Activated CD4-positive, alpha-beta memory T cell treated with anti-CD3 and anti-CD28 coated beads, Interleukin-2, amount 10 ng/mL, durations not matched to agents 7 days and 5 days (primary cell): ENCODE data around the gene LRRFIP2. TPM values are rescaled to one million over a fixed set of nuclear protein-coding genes. Genes with fewer than 3 reads are reported as not detected.

ENCODE experiments used
- CTCF ChIA-PET: fragments of 350-600 bp; sonication (Branson Sonifier 250); formaldehyde crosslinking; loops from one replicate; lab custom pipeline; 2021; ENCODE audit warnings: antibody characterized with exemption, inconsistent platforms; lab: Charles Lee
- POLR2A ChIA-PET: fragments of 350-600 bp; sonication (Branson Sonifier 250); formaldehyde crosslinking; loops from one replicate; lab custom pipeline; 2021; ENCODE audit warnings: antibody characterized with exemption; lab: Charles Lee
- DNase-seq: peaks from one replicate; pipeline ENCODE4 v3.0.0-alpha.2; 2020
- H3K27ac Mint-ChIP-seq: one replicate; pipeline ENCODE4 v1.8.0; 2021; ENCODE audit warnings: mild to moderate bottlenecking, mixed read lengths
- H3K27me3 Mint-ChIP-seq: one replicate; pipeline ENCODE4 v1.8.0; 2021; ENCODE audit warnings: mixed read lengths
- H3K36me3 Mint-ChIP-seq: one replicate; pipeline ENCODE4 v1.8.0; 2021; ENCODE audit warnings: low read depth, mixed read lengths
- H3K4me1 Mint-ChIP-seq: one replicate; pipeline ENCODE4 v1.8.0; 2021; ENCODE audit warnings: mixed read lengths
- H3K4me3 Mint-ChIP-seq: one replicate; pipeline ENCODE4 v1.8.0; 2021; ENCODE audit warnings: mild to moderate bottlenecking, mixed read lengths
- H3K9me3 Mint-ChIP-seq: one replicate; pipeline ENCODE4 v1.8.0; 2021; ENCODE audit warnings: mixed read lengths
- total RNA-seq, 2 experiments: library from RNA; stranded (reverse); gene quantifications; one replicate each; pipeline ENCODE4 v1.2.3, GENCODE V29; 2021

The LRRFIP2 gene
- total RNA-seq, 2 experiments from 2014 or later = 40.5 to 43.3 TPM

DNA sequence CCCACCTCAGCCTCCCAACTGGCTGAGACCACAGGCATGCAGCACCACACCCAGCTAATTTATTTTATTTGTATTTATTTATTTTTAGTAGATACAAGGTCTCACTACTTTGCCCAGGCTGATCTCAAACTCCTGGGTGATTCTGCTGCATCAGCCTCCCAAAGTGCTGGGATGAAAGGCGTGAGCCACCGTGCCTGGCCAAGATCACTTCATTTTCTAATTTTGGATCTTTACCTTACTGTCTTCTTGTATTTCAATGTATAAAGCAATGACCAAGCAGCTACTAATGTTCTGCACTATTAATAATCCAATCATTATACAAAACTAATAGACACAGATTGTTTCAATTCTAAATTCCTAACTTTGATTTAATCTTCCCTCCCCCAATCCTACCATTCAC lies 56.2 kb downstream of the LRRFIP2 start:
- ChIA-PET POLR2A (no interaction called here), CTCF (no interaction called here)
- H3K9me3 Mint-ChIP-seq = no peaks in the 10 kb centered on the region

DNA sequence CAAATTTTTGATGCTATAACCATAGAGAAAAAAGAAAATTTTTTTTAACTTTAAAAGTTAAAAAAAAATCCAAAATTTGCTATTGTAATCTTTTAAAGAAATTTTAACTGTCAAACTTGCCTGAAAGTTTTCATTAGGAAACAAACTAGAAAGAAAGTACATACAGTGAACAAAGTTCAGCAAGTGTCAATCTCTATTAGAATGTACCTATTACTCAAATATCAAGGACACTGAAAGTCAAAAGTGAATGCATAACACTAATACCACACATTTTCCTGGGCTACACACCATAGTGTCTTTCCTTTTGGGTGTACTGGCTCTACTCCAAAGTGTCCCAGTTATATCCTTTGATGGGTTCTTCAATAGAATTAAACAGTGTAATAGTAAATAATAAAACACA lies 56.8 kb downstream of the LRRFIP2 start:
- ChIA-PET CTCF (no interaction called here), POLR2A (no interaction called here)
- Mint-ChIP-seq H3K9me3 (no peaks in the 10 kb centered on the region), H3K27ac (no peak overlapping the region), H3K4me3 (no peak overlapping the region), H3K4me1 (peaks cover 3% of the 10 kb centered on the region), H3K27me3 (no peaks in the 10 kb centered on the region), H3K36me3 (peaks cover 14% of the 10 kb centered on the region)
- no peak for DNase-seq

More for the DNA sequence above, 56.2 kb downstream of the LRRFIP2 start:
- no peak for DNase-seq
- H3K36me3 Mint-ChIP-seq = peaks cover 12% of the 10 kb centered on the region
- H3K27ac Mint-ChIP-seq = no peak overlapping the region
- no peaks in the 10 kb centered on the region for H3K27me3 Mint-ChIP-seq
- H3K4me3 Mint-ChIP-seq = no peak overlapping the region
- peaks cover 3% of the 10 kb centered on the region for H3K4me1 Mint-ChIP-seq

DNA sequence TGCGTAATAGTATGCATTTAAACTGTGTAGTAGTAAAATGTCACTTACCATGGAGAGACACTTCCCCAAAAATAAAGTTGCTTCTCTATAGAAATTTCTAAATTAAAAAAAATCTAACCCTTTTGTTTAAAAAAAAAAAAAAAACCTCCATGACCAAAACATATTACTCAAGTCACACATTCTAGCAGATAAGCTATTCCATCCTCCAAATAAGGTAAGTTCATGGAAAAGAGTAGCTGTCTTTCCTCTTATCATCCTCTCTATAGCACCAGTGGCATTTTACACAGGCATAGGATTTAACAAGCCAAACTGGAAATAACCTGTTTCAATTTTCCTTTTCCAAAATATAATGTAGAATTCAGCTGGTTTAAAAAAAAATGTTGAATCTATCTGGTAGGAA lies 57.4 kb downstream of the LRRFIP2 start:
- POLR2A ChIA-PET = no interaction called here
- H3K4me3 Mint-ChIP-seq = no peak overlapping the region
- H3K27ac Mint-ChIP-seq = no peak overlapping the region
- peaks cover 3% of the 10 kb centered on the region for H3K4me1 Mint-ChIP-seq
- H3K9me3 Mint-ChIP-seq = no peaks in the 10 kb centered on the region
- H3K27me3 Mint-ChIP-seq = no peaks in the 10 kb centered on the region
- DNase-seq = no peak
- peaks cover 11% of the 10 kb centered on the region for H3K36me3 Mint-ChIP-seq
- CTCF ChIA-PET = interaction anchor here (0.5 kb wide), 1 partner anchor 98 kb away, joined by 3 read pairs; no protein-coding TSS in a partner anchor

DNA sequence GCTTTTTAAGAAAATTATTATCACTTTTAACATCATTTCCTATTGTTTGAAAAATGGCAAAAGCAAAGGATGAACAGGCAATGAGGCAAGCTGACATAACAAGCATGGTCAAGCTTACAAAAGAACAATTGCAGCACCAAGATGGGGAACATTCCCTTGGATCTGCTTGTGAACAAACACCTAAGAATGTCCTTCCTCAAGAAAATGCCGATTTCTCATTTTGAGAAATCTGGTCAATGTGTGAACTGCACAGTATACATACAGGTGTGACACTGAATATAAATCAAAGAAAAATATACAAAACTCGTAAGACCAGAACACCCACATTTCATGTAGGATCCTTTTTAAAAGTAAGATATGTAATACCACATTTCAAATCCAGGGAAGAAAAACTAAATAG lies 58.9 kb downstream of the LRRFIP2 start:
- H3K36me3 Mint-ChIP-seq = peaks cover 10% of the 10 kb centered on the region
- H3K9me3 Mint-ChIP-seq = no peaks in the 10 kb centered on the region
- DNase-seq = no peak
- no peak overlapping the region for H3K27ac Mint-ChIP-seq
- CTCF ChIA-PET = interaction anchor here (1.0 kb wide), 1 partner anchor 47 kb away, joined by 3 read pairs; no protein-coding TSS in a partner anchor
- H3K4me1 Mint-ChIP-seq = peaks cover 3% of the 10 kb centered on the region
- POLR2A ChIA-PET = no interaction called here
- no peak overlapping the region for H3K4me3 Mint-ChIP-seq
- H3K27me3 Mint-ChIP-seq = no peaks in the 10 kb centered on the region

DNA sequence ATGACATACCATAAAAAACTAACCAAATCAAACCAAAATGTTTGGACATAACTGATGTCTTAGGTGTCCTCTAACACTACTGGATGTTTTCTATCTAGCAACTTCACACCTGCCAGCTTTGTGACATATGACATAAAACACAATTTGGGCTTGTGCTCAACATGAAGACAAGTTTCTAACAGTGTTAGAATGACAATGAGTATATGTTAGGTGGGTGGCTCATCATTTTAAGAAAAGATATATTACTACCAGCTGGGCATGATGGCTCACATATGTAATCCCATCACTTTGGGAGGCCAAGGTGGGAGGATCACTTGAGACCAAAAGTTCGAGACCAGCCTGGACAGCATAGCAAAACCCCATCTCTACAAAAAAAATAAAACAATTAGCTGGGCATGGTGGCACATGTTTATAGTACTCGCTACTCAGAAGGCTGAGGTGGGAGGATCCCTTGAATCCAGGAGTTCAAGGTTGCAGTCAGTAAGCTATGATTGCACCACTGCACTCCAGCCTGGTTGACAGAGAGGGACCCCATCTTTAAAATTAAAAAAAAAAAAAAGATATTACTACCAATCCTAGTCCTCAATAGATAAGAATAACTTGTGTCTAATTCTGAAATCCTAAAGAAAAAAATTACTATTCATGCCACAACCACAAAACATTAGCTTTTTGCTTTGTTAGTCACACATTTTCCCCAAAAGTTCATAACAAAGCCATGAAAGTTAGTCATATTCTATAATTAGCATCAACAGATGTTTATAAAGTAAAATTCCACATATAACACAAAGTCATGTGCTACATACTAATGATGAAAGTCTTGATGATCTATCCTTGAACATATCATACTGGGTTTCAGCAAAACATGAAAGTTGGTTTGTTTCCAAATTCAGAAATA lies 59.9 kb downstream of the LRRFIP2 start:
- Mint-ChIP-seq H3K27me3 (no peaks in the 10 kb centered on the region), H3K4me3 (no peak overlapping the region), H3K9me3 (no peaks in the 10 kb centered on the region), H3K36me3 (peaks cover 10% of the 10 kb centered on the region), H3K4me1 (peaks cover 3% of the 10 kb centered on the region), H3K27ac (no peak overlapping the region)
- no peak for DNase-seq
- CTCF ChIA-PET = interaction anchor here (0.6 kb wide), 1 partner anchor 12 kb away, joined by 3 read pairs; no protein-coding TSS in a partner anchor
- POLR2A ChIA-PET = no interaction called here

DNA sequence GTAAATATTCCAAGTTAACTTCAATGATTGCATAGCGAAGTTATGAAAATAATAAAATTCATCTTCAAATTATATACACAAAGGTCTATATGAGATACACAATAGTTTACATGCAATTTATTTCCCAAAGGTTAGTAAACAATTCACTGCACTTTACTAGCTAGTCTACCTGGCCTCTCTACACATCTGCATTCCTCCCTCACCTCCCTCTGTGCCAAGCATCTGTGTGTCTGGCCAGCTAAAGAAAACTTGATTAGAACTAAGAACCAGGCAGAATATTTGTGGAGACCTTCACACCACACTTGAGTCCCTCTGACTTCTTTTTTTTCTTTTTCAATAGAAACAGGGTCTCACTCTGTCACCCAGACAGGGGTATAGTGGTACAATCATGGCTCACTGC lies 61.4 kb downstream of the LRRFIP2 start:
- H3K36me3 Mint-ChIP-seq = peaks cover 10% of the 10 kb centered on the region
- peaks cover 3% of the 10 kb centered on the region for H3K4me1 Mint-ChIP-seq
- no peak overlapping the region for H3K4me3 Mint-ChIP-seq
- no peak overlapping the region for H3K27ac Mint-ChIP-seq
- no peaks in the 10 kb centered on the region for H3K9me3 Mint-ChIP-seq
- DNase-seq = no peak
- CTCF ChIA-PET = no interaction called here
- POLR2A ChIA-PET = no interaction called here
- no peaks in the 10 kb centered on the region for H3K27me3 Mint-ChIP-seq

DNA sequence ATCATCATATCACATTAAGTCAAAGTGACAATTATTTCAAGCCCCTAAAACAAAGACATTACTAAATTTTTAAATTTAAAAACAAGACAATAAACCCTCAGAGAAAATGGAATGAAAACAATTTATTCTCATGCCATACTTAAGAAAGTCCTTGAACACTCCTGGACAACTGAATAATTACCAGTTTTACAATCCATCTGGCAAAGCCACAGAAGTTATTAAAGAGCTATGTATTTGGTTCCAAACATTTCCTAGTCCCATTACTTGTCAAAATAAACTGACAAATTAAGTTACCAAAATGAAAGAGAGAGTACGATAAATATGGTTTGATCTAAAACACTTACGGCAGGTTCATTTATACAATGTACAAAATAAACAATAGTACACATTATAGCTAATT lies 63.2 kb downstream of the LRRFIP2 start:
- H3K36me3 Mint-ChIP-seq = peaks cover 10% of the 10 kb centered on the region
- CTCF ChIA-PET = no interaction called here
- peaks cover 3% of the 10 kb centered on the region for H3K4me1 Mint-ChIP-seq
- no peak overlapping the region for H3K27ac Mint-ChIP-seq
- H3K9me3 Mint-ChIP-seq = no peaks in the 10 kb centered on the region
- POLR2A ChIA-PET = no interaction called here
- no peak overlapping the region for H3K4me3 Mint-ChIP-seq
- H3K27me3 Mint-ChIP-seq = no peaks in the 10 kb centered on the region
- DNase-seq = no peak

DNA sequence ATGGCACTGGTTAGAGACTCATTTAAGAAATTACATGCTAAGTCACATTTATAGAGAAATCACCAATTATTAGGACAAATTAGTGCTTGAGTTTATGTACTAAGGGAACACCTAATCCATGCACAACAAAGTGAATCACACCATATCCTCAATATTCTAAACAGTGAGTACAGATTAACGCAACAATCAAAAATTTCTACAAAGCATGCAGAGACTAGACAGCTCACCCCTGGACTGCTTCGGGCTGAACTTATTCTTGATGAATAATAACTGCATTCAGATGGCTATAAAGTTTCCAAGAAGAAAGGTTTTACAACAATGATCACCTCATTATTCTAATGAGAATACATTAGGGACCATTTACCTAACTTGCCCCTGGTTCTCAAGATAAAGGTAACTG lies 66.5 kb downstream of the LRRFIP2 start:
- Mint-ChIP-seq H3K4me1 (no peaks in the 10 kb centered on the region), H3K4me3 (no peak overlapping the region), H3K27ac (no peak overlapping the region), H3K27me3 (no peaks in the 10 kb centered on the region), H3K36me3 (no peaks in the 10 kb centered on the region), H3K9me3 (no peaks in the 10 kb centered on the region)
- ChIA-PET CTCF (no interaction called here), POLR2A (no interaction called here)
- DNase-seq = no peak

DNA sequence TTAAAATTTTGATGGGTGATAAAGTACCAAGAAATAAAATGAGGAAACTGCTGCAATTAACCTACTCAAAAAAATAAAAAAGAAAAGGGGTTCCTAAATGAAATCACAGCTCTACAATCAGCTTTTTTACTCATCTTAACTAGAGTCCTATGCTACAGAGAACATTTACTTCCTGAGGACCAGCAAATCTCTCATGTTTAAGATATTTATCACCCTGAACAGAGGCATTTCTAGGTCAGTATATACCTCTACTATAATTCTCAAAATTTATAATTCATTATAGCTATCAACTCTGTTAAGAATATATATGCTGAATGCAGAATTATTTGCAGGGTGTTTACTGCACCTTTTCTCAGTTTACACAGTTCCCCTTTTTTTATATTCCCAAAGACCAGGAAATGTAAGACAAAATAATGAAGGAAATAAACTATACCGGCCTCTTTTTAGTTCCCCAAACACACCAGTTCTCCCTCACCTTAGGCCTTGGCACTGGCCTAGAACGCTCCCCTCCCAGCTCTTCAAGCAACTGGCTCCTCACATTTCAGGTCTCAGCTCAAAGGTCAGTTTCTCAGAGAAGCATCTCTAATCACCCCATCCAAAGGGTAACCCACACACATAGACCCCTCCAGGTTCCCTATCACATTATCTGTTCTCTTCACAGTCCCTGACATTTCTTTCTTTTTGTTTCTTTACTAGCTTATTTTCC lies 71.1 kb downstream of the LRRFIP2 start:
- H3K27ac Mint-ChIP-seq = no peak overlapping the region
- no peaks in the 10 kb centered on the region for H3K4me1 Mint-ChIP-seq
- no peaks in the 10 kb centered on the region for H3K27me3 Mint-ChIP-seq
- CTCF ChIA-PET = no interaction called here
- no peaks in the 10 kb centered on the region for H3K9me3 Mint-ChIP-seq
- H3K4me3 Mint-ChIP-seq = no peak overlapping the region
- H3K36me3 Mint-ChIP-seq = no peaks in the 10 kb centered on the region
- DNase-seq = no peak
- POLR2A ChIA-PET = interaction anchor here (1.3 kb wide), 1 partner anchor 10 kb away, joined by 3 read pairs; no protein-coding TSS in a partner anchor

DNA sequence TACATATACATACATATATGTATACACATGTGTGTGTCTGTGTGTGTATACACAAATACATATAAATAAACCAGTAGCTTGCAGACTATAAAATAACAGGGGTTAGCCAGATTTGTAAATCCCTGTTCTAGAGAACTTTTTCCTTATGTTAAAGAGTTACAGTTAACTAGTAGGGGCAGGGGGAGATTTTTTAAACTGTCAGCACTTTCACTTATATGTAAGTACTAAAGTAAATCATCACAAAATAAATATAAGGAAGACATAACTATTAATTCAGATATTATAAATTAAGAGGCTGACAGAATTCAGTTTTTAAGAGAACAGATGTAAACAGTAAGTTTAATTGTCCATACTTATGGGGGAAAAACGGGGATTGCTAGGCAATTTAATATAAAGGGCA lies 74.0 kb downstream of the LRRFIP2 start:
- H3K4me3 Mint-ChIP-seq = no peak overlapping the region

DNA sequence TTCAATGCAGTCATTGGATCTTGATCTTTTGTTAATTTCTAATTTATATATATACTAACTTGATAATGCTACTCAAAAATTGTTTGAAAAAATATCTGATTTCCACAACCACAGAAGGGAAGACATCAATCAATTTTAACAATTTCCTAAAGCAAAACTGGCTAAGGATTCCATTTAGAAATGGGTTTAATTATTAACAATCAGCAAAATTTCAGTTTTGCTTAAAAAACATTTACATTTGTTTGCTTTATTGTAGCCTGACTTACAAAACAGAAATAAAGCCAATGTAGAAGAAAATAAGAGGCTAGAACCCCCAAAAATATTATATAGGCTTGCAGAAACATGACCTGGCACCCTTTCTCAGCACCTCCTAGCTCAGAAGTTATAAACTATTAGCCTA lies 74.9 kb downstream of the LRRFIP2 start:
- ChIA-PET POLR2A (no interaction called here), CTCF (no interaction called here)
- Mint-ChIP-seq H3K36me3 (peaks cover 3% of the 10 kb centered on the region), H3K4me1 (no peaks in the 10 kb centered on the region), H3K9me3 (no peaks in the 10 kb centered on the region), H3K27ac (no peak overlapping the region), H3K4me3 (no peak overlapping the region), H3K27me3 (no peaks in the 10 kb centered on the region)
- DNase-seq = no peak

More for the DNA sequence above, 74.0 kb downstream of the LRRFIP2 start:
- H3K9me3 Mint-ChIP-seq = no peaks in the 10 kb centered on the region
- H3K27ac Mint-ChIP-seq = no peak overlapping the region
- H3K36me3 Mint-ChIP-seq = no peaks in the 10 kb centered on the region
- no peaks in the 10 kb centered on the region for H3K27me3 Mint-ChIP-seq
- POLR2A ChIA-PET = no interaction called here
- H3K4me1 Mint-ChIP-seq = no peaks in the 10 kb centered on the region
- DNase-seq = no peak
- CTCF ChIA-PET = no interaction called here

DNA sequence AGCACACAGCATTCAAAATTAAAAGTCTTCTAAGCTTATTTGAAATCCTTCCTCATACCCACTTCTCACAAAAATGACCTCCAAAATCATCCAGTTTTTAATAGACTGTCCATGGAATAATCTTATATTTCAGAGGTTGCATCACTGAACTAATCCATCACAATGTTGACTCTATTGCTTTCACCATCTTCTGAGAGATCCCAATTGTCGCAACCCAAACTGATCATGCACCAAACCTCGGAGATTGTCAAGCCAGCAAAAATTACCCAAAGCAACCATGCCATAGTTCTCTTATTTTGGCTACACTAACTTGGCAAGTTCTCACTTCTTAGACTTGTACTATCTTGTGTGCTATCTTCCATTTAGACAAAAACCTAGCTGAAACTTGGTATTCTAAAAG lies 75.5 kb downstream of the LRRFIP2 start:
- Mint-ChIP-seq H3K27me3 (no peaks in the 10 kb centered on the region), H3K4me3 (no peak overlapping the region), H3K36me3 (peaks cover 3% of the 10 kb centered on the region), H3K9me3 (no peaks in the 10 kb centered on the region), H3K4me1 (no peaks in the 10 kb centered on the region), H3K27ac (no peak overlapping the region)
- DNase-seq = no peak
- POLR2A ChIA-PET = no interaction called here
- CTCF ChIA-PET = no interaction called here

DNA sequence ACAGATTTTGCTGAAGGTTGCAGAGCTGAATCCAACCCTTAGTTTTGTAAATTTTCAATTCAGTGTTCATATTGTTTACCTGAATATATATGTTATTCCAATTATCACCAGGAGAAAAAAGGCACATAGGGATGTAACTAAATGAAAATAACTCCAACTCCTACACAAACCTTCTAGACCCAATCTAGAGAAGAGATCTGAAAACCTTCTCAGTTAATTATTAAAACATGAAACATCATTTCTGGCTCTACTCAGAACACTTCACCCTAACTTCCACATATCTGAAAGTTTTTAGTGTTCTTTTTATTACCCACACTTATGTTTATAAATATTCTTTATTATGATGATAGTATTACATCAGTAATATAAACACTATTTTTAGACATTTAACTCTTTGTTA lies 76.6 kb downstream of the LRRFIP2 start:
- H3K27ac Mint-ChIP-seq = no peak overlapping the region
- no peaks in the 10 kb centered on the region for H3K4me1 Mint-ChIP-seq
- ChIA-PET CTCF (interaction anchor here (0.9 kb wide), 1 partner anchor 11 kb away, joined by 3 read pairs; no protein-coding TSS in a partner anchor), POLR2A (no interaction called here)
- no peak for DNase-seq
- H3K4me3 Mint-ChIP-seq = no peak overlapping the region
- H3K9me3 Mint-ChIP-seq = no peaks in the 10 kb centered on the region
- peaks cover 11% of the 10 kb centered on the region for H3K36me3 Mint-ChIP-seq
- no peaks in the 10 kb centered on the region for H3K27me3 Mint-ChIP-seq
